ENCODE results near the gene SLC22A17. TPM values are rescaled to one million over a fixed set of nuclear protein-coding genes. Genes with fewer than 3 reads are reported as not detected.

Gene SLC22A17
- total and polyA plus RNA-seq, 9 of the 15 experiments (the other 6 are each of a cell fraction or from before 2014, with no cell fraction given): 0.07 to 0.09 TPM; not detected in 7

GRCh38 chr14:23321572-23322547 lies 30.8 kb downstream of the SLC22A17 start (continued):
- TF ChIP-seq ZNF140 (CRISPR knock-in tag; IDR thresholded peaks at IDR 0.05) (no peak), ZFP1 (CRISPR knock-in tag; IDR thresholded peaks at IDR 0.05) (no peak), NFRKB (IDR thresholded peaks at IDR 0.05; ENCODE audit: low read depth) (peak; percentile 63), HLTF (IDR thresholded peaks at IDR 0.05) (peak; percentile 75; the same call in 1 of the 2 replicates), POLR2AphosphoS5 (IDR thresholded peaks at IDR 0.05; ENCODE audit: control insufficient read depth, insufficient read depth, low read depth, low read length) (peak; percentile 38; the same call in 1 of the 2 replicates), CCNT2 (IDR thresholded peaks at IDR 0.05; ENCODE audit: borderline replicate concordance, extremely low read depth, insufficient read length, low read depth, low read length) (peak; percentile 74), DNMT1 (IDR thresholded peaks at IDR 0.05) (no peak), SIN3A (IDR thresholded peaks at IDR 0.05; ENCODE audit: borderline replicate concordance in 2 of 2, control insufficient read depth in 1 of 2, low read depth in 2 of 2, low read length in 2 of 2) (peak; percentile 5 to 34; a peak in 2 of 4 replicates), ZNF23 (CRISPR knock-in tag; IDR thresholded peaks at IDR 0.05) (no peak), YY1 (IDR thresholded peaks at IDR 0.05; ENCODE audit: borderline replicate concordance in 1 of 3, control insufficient read depth in 1 of 3, extremely low read depth in 1 of 3, insufficient read depth in 3 of 3, insufficient read length in 1 of 3, insufficient replicate concordance in 2 of 3, low read depth in 1 of 3, low read length in 2 of 3) (peak in 2 of 3 experiments; percentile 13 to 59), GTF2A2 (tag; IDR thresholded peaks at IDR 0.05) (peak; percentile 50; the same call in 1 of the 2 replicates), ZNF561 (CRISPR knock-in tag; conservative IDR thresholded peaks at IDR 0.05) (no peak), NR2F6 (CRISPR knock-in tag; IDR thresholded peaks at IDR 0.05) (peak; percentile 73), ILK (tag; IDR thresholded peaks at IDR 0.05; ENCODE audit: borderline replicate concordance, low read depth) (no peak), ZBTB9 (CRISPR knock-in tag; IDR thresholded peaks at IDR 0.05) (no peak), SMARCA4 (IDR thresholded peaks at IDR 0.05) (no peak), SP2 (IDR thresholded peaks at IDR 0.05; ENCODE audit: extremely low read depth, low read depth, low read length, poor library complexity, severe bottlenecking) (peak; percentile 3), ZNF354B (CRISPR knock-in tag; IDR thresholded peaks at IDR 0.05) (0 out of 2 replicates have a peak, but pooled peaks have one; percentile 17), ZNF77 (CRISPR knock-in tag; IDR thresholded peaks at IDR 0.05) (no peak), MYNN (IDR thresholded peaks at IDR 0.05) (no peak), MYNN (CRISPR knock-in tag; IDR thresholded peaks at IDR 0.05) (no peak), ADNP (tag; IDR thresholded peaks at IDR 0.05) (no peak)
- TF ChIP-seq, protein P1, sequence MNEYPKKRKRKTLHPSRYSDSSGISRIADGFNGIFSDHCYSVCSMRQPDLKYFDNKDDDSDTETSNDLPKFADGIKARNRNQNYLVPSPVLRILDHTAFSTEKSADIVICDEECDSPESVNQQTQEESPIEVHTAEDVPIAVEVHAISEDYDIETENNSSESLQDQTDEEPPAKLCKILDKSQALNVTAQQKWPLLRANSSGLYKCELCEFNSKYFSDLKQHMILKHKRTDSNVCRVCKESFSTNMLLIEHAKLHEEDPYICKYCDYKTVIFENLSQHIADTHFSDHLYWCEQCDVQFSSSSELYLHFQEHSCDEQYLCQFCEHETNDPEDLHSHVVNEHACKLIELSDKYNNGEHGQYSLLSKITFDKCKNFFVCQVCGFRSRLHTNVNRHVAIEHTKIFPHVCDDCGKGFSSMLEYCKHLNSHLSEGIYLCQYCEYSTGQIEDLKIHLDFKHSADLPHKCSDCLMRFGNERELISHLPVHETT (CRISPR knock-in tag; conservative IDR thresholded peaks at IDR 0.05 in 1 of 2, IDR thresholded peaks at IDR 0.05 in 1 of 2): peak in 1 of 2 experiments; percentile 87; a peak in 2 of 4 replicates
